Measurements from ENCODE around the gene RPS6KC1. TPM values are rescaled to one million over a fixed set of nuclear protein-coding genes. Genes with fewer than 3 reads are reported as not detected.
"Not testable (repeated sequence)": the region's sequence is repeated elsewhere in the genome, so short reads cannot be mapped to it uniquely, and the experiment has no call there.

The RPS6KC1 gene
- polyA plus RNA-seq, 12 donors = 16.1 to 24.9 (median 22.2) TPM; not detected in 1

GRCh38 chr1:213201380-213202155 is 150.5 kb downstream of the RPS6KC1 start:
- no peak for DNase-seq

GRCh38 chr1:213211201-213211600 is 160.2 kb downstream of the RPS6KC1 start:
- no peak for DNase-seq

GRCh38 chr1:213219076-213219475 is 168.0 kb downstream of the RPS6KC1 start:
- DNase-seq = not testable (repeated sequence)

- no peak for DNase-seq
Observed at GRCh38 chr1:213221209-213221608, 170.2 kb downstream of the RPS6KC1 start.

- DNase-seq = no peak
Observed at GRCh38 chr1:213227458-213227857, 176.4 kb downstream of the RPS6KC1 start.

- DNase-seq = no peak
Observed at GRCh38 chr1:213231795-213232231, 180.8 kb downstream of the RPS6KC1 start.

- no peak for DNase-seq
Observed at GRCh38 chr1:213242883-213243282, 191.8 kb downstream of the RPS6KC1 start.

- peak; percentile 40 for DNase-seq
Observed at GRCh38 chr1:213244664-213245091, 193.6 kb downstream of the RPS6KC1 start.

GRCh38 chr1:213245260-213245910 is 194.3 kb downstream of the RPS6KC1 start:
- no peak for DNase-seq

GRCh38 chr1:213247038-213247437 is 196.0 kb downstream of the RPS6KC1 start:
- DNase-seq = no peak

- DNase-seq = no peak
Observed at GRCh38 chr1:213249395-213249794, 198.4 kb downstream of the RPS6KC1 start.

GRCh38 chr1:213250041-213250440 is 199.0 kb downstream of the RPS6KC1 start:
- DNase-seq = no peak

- no peak for DNase-seq
Observed at GRCh38 chr1:213250446-213250845, 199.4 kb downstream of the RPS6KC1 start.

- DNase-seq = no peak
Observed at GRCh38 chr1:213251972-213252371, 200.9 kb downstream of the RPS6KC1 start.

GRCh38 chr1:213256438-213257087 is 205.5 kb downstream of the RPS6KC1 start:
- no peak for DNase-seq

GRCh38 chr1:213260311-213261075 is 209.5 kb downstream of the RPS6KC1 start:
- DNase-seq = no peak

GRCh38 chr1:213264531-213264930 is 213.5 kb downstream of the RPS6KC1 start:
- DNase-seq = no peak

GRCh38 chr1:213266983-213267772 is 216.1 kb downstream of the RPS6KC1 start:
- DNase-seq = no peak

- DNase-seq = no peak
Observed at GRCh38 chr1:213268221-213268620, 217.2 kb downstream of the RPS6KC1 start.

GRCh38 chr1:213269829-213270228 is 218.8 kb downstream of the RPS6KC1 start:
- DNase-seq = no peak

- DNase-seq = no peak
Observed at GRCh38 chr1:213273546-213273945, 222.5 kb downstream of the RPS6KC1 start.

All from muscle of arm (tissue), 12 donors.